Caki2 (cell line): ENCODE results near the gene APOM. TPM values are rescaled to one million over a fixed set of nuclear protein-coding genes. Genes with fewer than 3 reads are reported as not detected.
A peak's percentile ranks its signal among the peaks of the same experiment; 100 is the strongest.

Experiments used
- DNase-seq: peaks from one replicate; pipeline ENCODE4 v3.0.0-alpha.2; 2015; ENCODE audit warnings: low read depth
- in situ Hi-C: cut with HindIII; loops from 2 replicates; pipeline ENCODE4 v1.10.0; 2016; ENCODE audit warnings: low sequenced_read_pairs, low pct_unique_long_range_greater_than_20kb, mixed read lengths
- total RNA-seq: library from RNA; depleted of rRNA; stranded (reverse); fragments of >200 nt; shearing (Covaris generic); gene quantifications from 2 replicates; pipeline ENCODE4 v1.2.3, GENCODE V29; 2014; ENCODE audit warnings: low replicate concordance

Gene APOM
- total RNA-seq, 1 experiment from 2014 or later, result 9.2 TPM

GRCh38 chr6:31651602-31652191 lies 4.0 kb upstream of the APOM start:
- peak; percentile 86 for DNase-seq
- in situ Hi-C loops, result no loop called here

GRCh38 chr6:31652925-31653724 lies 2.6 kb upstream of the APOM start:
- DNase-seq, result peak; percentile 98
- in situ Hi-C loops, result no loop called here

GRCh38 chr6:31654574-31655348 lies 933 bp upstream of the APOM start:
- in situ Hi-C loops, result no loop called here
- DNase-seq, result no peak

- in situ Hi-C loops, result no loop called here
- DNase-seq, result no peak
Observed at GRCh38 chr6:31657406-31658157, 1.9 kb downstream of the APOM start.

GRCh38 chr6:31658158-31658688 lies 2.5 kb downstream of the APOM start:
- no peak for DNase-seq
- in situ Hi-C loops, result no loop called here

GRCh38 chr6:31658983-31659648 lies 3.4 kb downstream of the APOM start:
- in situ Hi-C loops, result no loop called here
- DNase-seq, result no peak

- DNase-seq, result no peak
- in situ Hi-C loops, result no loop called here
Observed at GRCh38 chr6:31659649-31660380, 4.1 kb downstream of the APOM start.

GRCh38 chr6:31660381-31661261 lies 4.9 kb downstream of the APOM start, which contains the start of gene C6orf47:
Gene C6orf47, minus strand, starts transcription at chr6:31660778. Its CDS starts 831 bp downstream, at chr6:31659947.
- peak; percentile 72 for DNase-seq

GRCh38 chr6:31661262-31662123 lies 5.8 kb downstream of the APOM start:
- DNase-seq, result no peak
- in situ Hi-C loops, result no loop called here

More at GRCh38 chr6:31660381-31661261, 4.9 kb downstream of the APOM start, which contains the start of gene C6orf47:
- in situ Hi-C loops, result no loop called here

- in situ Hi-C loops, result no loop called here
- DNase-seq, result no peak
Observed at GRCh38 chr6:31662124-31662723, 6.5 kb downstream of the APOM start.

- no peak for DNase-seq
- in situ Hi-C loops, result no loop called here
Observed at GRCh38 chr6:31663126-31663960, 7.6 kb downstream of the APOM start.

- peak; percentile 34 for DNase-seq
- in situ Hi-C loops, result no loop called here
Observed at GRCh38 chr6:31663961-31664789, 8.5 kb downstream of the APOM start.

GRCh38 chr6:31664790-31665500 lies 9.3 kb downstream of the APOM start, which contains the start of gene GPANK1:
Gene GPANK1, minus strand, starts transcription at chr6:31664997. Its CDS starts 519 bp downstream, at chr6:31664478.
- peak; percentile 87 for DNase-seq
- in situ Hi-C loops, result no loop called here
